ENCODE results near the gene SEMA3G.

GRCh38 chr3:52431459-52432223 is 13.3 kb downstream of the SEMA3G start:
- TF ChIP-seq POLR2AphosphoS5 (IDR thresholded peaks at IDR 0.05): no peak
- TF ChIP-seq POLR2A (IDR thresholded peaks at IDR 0.05): no peak

All from gastroesophageal sphincter (tissue), 2 donors.